HCT116 (cell line): ENCODE measurements around the gene ZNF91. TPM values are rescaled to one million over a fixed set of nuclear protein-coding genes. Genes with fewer than 3 reads are reported as not detected.

Experiments
- ATAC-seq: fragments of 200-7000 bp; cut with Tn5 transposase; 2 replicates; pipeline ENCODE4 v1.9.1; 2020; ENCODE audit warnings: mild to moderate bottlenecking, moderate library complexity
- BruUV-seq: library from RNA; stranded (reverse); fragments of 400-500 nt; replicated peaks from 2 replicates; lab custom pipeline; 2021; lab: Mats Ljungman, UMichigan
- CTCF ChIA-PET: fragments of 300-600 bp; sonication (Branson Sonifier 250); formaldehyde crosslinking; loops from one replicate; lab custom pipeline; 2021; ENCODE audit warnings: antibody characterized with exemption; lab: Charles Lee
- POLR2A ChIA-PET: fragments of 300-600, 350-600 bp; sonication (Branson Sonifier 250); formaldehyde crosslinking; loops from one replicate; lab custom pipeline; 2021; ENCODE audit warnings: antibody characterized with exemption; lab: Charles Lee
- RAD21 ChIA-PET, 2 experiments: fragments of 300-600 bp; sonication (Branson Sonifier 250); formaldehyde crosslinking; loops; one replicate each; lab custom pipeline; 2023; ENCODE audit warnings: low total read pairs in 2 of 2; ENCODE audit not compliant: uncharacterized antibody in 2 of 2, unreplicated experiment in 2 of 2, low non-redundant PET in 1 of 2; lab: Charles Lee
- DNase-seq: peaks from one replicate; pipeline ENCODE4 v3.0.0-alpha.2; 2010; ENCODE audit warnings: low read depth, low spot score
- H2AFZ ChIP-seq: fragments of 200-600 bp; shearing (Covaris generic), sonication (generic); 2 replicates; pipeline ENCODE4 v1.6.1; 2017; ENCODE audit warnings: low read depth, mixed run types, mixed read lengths, antibody characterized with exemption, low read length; ENCODE audit not compliant: poor library complexity, severe bottlenecking
- H3K27ac ChIP-seq: 2 replicates; pipeline ENCODE4 v1.5.1; 2012; ENCODE audit warnings: low read depth, low read length
- H3K27me3 ChIP-seq: fragments of 200-600 bp; sonication (generic); 2 replicates; pipeline ENCODE4 v1.6.1; 2016; ENCODE audit warnings: mixed run types, low read length, mixed read lengths; ENCODE audit not compliant: insufficient read depth
- H3K36me3 ChIP-seq, 2 experiments: fragments of 200-500 bp in 1 of 2; fragments of 200-600 bp in 1 of 2; sonication (Bioruptor generic) in 1 of 2; sonication (generic) in 1 of 2; 2 replicates each; pipeline versions ENCODE4 v1.5.1 to v1.6.1; 2014 to 2016; ENCODE audit warnings: low read length in 2 of 2, inconsistent platforms in 1 of 2, mixed read lengths in 1 of 2, mixed run types in 1 of 2; ENCODE audit not compliant: insufficient read depth in 2 of 2, control insufficient read depth in 1 of 2
- H3K4me1 ChIP-seq, 2 experiments: fragments of 200-600 bp in 1 of 2; sonication (generic) in 1 of 2; 2 replicates each; pipeline versions ENCODE4 v1.5.1 to v1.6.1; 2012 to 2017; ENCODE audit warnings: low read length in 2 of 2, inconsistent platforms in 1 of 2, mild to moderate bottlenecking in 1 of 2, mixed read lengths in 1 of 2, mixed run types in 1 of 2, moderate library complexity in 1 of 2; ENCODE audit not compliant: insufficient read depth in 2 of 2, control insufficient read depth in 1 of 2
- H3K4me2 ChIP-seq: fragments of 200-600 bp; sonication (generic); 2 replicates; pipeline ENCODE4 v1.6.1; 2017; ENCODE audit warnings: mixed run types, low read length, mixed read lengths
- H3K4me3 ChIP-seq, 2 experiments: fragments of 200-600 bp in 1 of 2; sonication (generic) in 1 of 2; replicated peaks in 1 of 2; 2 replicates each; pipeline ENCODE4 v1.5.1; 2011 to 2016; ENCODE audit warnings: low read length in 2 of 2, control low read depth in 1 of 2, low read depth in 1 of 2, mild to moderate bottlenecking in 1 of 2, mixed read lengths in 1 of 2, mixed run types in 1 of 2
- H3K79me2 ChIP-seq: fragments of 200-600 bp; sonication (generic); 2 replicates; pipeline ENCODE4 v1.6.1; 2017; ENCODE audit warnings: mild to moderate bottlenecking, mixed run types, low read length, moderate library complexity, mixed read lengths; ENCODE audit not compliant: insufficient read depth
- H3K9ac ChIP-seq: fragments of 200-600 bp; sonication (generic); 2 replicates; pipeline ENCODE4 v1.6.1; 2016; ENCODE audit warnings: low read length, mixed read lengths
- H3K9me2 ChIP-seq: fragments of 200-600 bp; sonication (generic), shearing (Covaris generic); 2 replicates; pipeline ENCODE4 v1.6.1; 2017; ENCODE audit warnings: mixed run types, mild to moderate bottlenecking, moderate library complexity; ENCODE audit not compliant: insufficient read depth
- H3K9me3 ChIP-seq, 2 experiments: fragments of 200-500 bp in 1 of 2; fragments of 200-600 bp in 1 of 2; sonication (Bioruptor generic) in 1 of 2; sonication (generic) in 1 of 2; 2 replicates each; pipeline ENCODE4 v1.6.1; 2014 to 2017; ENCODE audit warnings: low read length in 2 of 2, mixed read lengths in 2 of 2, inconsistent platforms in 1 of 2, low read depth in 1 of 2, mild to moderate bottlenecking in 1 of 2, mixed run types in 1 of 2, moderate library complexity in 1 of 2; ENCODE audit not compliant: control insufficient read depth in 1 of 2, insufficient read depth in 1 of 2
- H4K20me1 ChIP-seq: fragments of 200-600 bp; sonication (generic), shearing (Covaris generic); 2 replicates; pipeline ENCODE4 v1.6.1; 2017; ENCODE audit warnings: mixed run types, mild to moderate bottlenecking, moderate library complexity; ENCODE audit not compliant: insufficient read depth
- CBX3 ChIP-seq: IDR thresholded peaks from 2 replicates; pipeline ENCODE4 v1.6.1; 2012; ENCODE audit warnings: low read depth
- EZH2 ChIP-seq: fragments of 200-600 bp; sonication (generic); IDR thresholded peaks from 2 replicates; pipeline ENCODE4 v1.6.1; 2017; ENCODE audit warnings: antibody characterized with exemption, mixed run types
- FOSL1 ChIP-seq: IDR thresholded peaks from 2 replicates; pipeline ENCODE4 v1.6.1; 2012; ENCODE audit warnings: low read depth
- SRF ChIP-seq: IDR thresholded peaks from 2 replicates; pipeline ENCODE4 v1.6.1; 2012; ENCODE audit warnings: low read depth
- intact Hi-C: fragments of 100-400 bp; cut with micrococcal nuclease; formaldehyde crosslinking; loops from 2 replicates; pipeline ENCODE4 v1.10.0; 2022
- total RNA-seq: library from RNA; stranded (reverse); gene quantifications from one replicate; pipeline ENCODE4 v1.2.1, GENCODE V29; 2021; ENCODE audit not compliant: unreplicated experiment
- TF ChIP-seq, protein P1 (sequence below), 3 experiments: fragments of 200-600 bp in 1 of 3; sonication (generic) in 1 of 3; IDR thresholded peaks in 2 of 3; conservative IDR thresholded peaks in 1 of 3; 2 replicates each; pipeline ENCODE4 v1.5.1; 2012 to 2017; ENCODE audit warnings: low read depth in 2 of 3, low read length in 2 of 3, antibody characterized with exemption in 1 of 3, borderline replicate concordance in 1 of 3, control low read depth in 1 of 3, mild to moderate bottlenecking in 1 of 3, mixed read lengths in 1 of 3, mixed run types in 1 of 3, moderate library complexity in 1 of 3; ENCODE audit not compliant: insufficient read depth in 1 of 3

ZNF91 gene
- total RNA-seq, 1 experiment from 2014 or later, result 12.3 TPM

DNA sequence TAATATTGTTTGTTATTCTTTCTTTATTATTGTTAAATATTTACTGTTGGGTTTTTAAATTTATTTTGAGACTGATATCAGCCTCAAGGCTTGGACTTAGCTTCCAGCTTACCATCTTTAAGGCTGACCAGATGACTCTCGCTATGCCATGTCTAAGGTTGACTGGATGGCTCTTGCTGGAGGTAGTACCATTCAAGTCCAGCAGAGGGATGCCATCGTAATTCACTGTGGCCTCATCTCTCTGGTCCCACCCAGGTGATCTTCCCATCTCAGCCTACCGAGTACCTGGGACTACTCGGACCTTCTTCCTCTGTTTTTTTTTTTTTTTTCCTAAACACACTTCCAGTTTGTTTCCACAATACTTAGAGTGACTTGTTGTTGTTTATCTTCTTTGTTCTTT, 41.7 kb upstream of the ZNF91 start:
- RAD21 ChIA-PET, result no interaction called here
- no peak for TF ChIP-seq CBX3
- no peak for TF ChIP-seq SRF
- TF ChIP-seq, protein P1, sequence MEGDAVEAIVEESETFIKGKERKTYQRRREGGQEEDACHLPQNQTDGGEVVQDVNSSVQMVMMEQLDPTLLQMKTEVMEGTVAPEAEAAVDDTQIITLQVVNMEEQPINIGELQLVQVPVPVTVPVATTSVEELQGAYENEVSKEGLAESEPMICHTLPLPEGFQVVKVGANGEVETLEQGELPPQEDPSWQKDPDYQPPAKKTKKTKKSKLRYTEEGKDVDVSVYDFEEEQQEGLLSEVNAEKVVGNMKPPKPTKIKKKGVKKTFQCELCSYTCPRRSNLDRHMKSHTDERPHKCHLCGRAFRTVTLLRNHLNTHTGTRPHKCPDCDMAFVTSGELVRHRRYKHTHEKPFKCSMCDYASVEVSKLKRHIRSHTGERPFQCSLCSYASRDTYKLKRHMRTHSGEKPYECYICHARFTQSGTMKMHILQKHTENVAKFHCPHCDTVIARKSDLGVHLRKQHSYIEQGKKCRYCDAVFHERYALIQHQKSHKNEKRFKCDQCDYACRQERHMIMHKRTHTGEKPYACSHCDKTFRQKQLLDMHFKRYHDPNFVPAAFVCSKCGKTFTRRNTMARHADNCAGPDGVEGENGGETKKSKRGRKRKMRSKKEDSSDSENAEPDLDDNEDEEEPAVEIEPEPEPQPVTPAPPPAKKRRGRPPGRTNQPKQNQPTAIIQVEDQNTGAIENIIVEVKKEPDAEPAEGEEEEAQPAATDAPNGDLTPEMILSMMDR (IDR thresholded peaks at IDR 0.05 in 2 of 3, conservative IDR thresholded peaks at IDR 0.05 in 1 of 3; ENCODE audit: borderline replicate concordance in 1 of 3, insufficient read depth in 1 of 3, low read depth in 2 of 3, low read length in 2 of 3), result peak in 2 of 3 experiments; percentile 32 to 47; a peak in 4 of 6 replicates
- TF ChIP-seq FOSL1, result no peak
- TF ChIP-seq, all 23 proteins: peak for 1
- Histone ChIP-seq H3K9ac (no peak overlapping the region), H3K4me1 (no peaks in the 10 kb centered on the region), H2AFZ (no peak overlapping the region), H3K9me2 (no peaks in the 10 kb centered on the region), H3K27me3 (no peaks in the 10 kb centered on the region), H3K36me3 (no peaks in the 10 kb centered on the region), H3K79me2 (no peaks in the 10 kb centered on the region), H3K9me3 (peaks cover 10 to 12% of the 10 kb centered on the region in 2 experiments; a peak in 2 of 4 replicates), H3K27ac (no peak overlapping the region), H3K4me3 (no peak overlapping the region), H4K20me1 (no peaks in the 10 kb centered on the region), H3K4me2 (no peak overlapping the region)
- no peak for DNase-seq
- CTCF ChIA-PET, result no interaction called here
- BruUV-seq, result no TSS peak
- intact Hi-C loops, result no loop called here
- ATAC-seq, result peak; percentile 58; the same call in 1 of the 2 replicates
- POLR2A ChIA-PET, result no interaction called here

DNA sequence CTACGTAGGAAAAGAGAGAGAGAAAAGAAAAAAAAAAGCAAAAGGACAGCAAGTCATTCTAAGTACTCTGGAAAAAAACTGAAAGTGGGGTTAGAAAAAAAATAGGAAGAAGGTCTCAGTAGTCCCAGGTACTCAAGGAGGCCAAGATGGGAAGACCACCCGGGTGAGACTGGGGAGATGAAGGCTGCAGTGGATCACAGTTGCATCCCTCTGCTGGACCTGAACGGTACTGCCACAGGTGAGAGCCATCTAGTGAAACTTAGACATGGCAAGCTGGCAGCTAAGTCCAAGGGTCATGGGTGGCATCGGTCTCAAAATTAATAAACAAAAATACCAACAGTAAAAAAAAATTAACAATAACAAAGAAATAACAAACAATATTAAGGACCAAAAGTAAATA, 41.0 kb upstream of the ZNF91 start:
- no peaks in the 10 kb centered on the region for H3K4me1 ChIP-seq
- H3K9ac ChIP-seq, result no peak overlapping the region
- H3K9me3 ChIP-seq, result peaks cover 9 to 10% of the 10 kb centered on the region in 2 experiments; a peak in 2 of 4 replicates
- H3K27ac ChIP-seq, result no peak overlapping the region
- ATAC-seq (no peak), DNase-seq (no peak)
- no peak overlapping the region for H2AFZ ChIP-seq
- CTCF ChIA-PET, result no interaction called here
- H3K36me3 ChIP-seq, result no peaks in the 10 kb centered on the region
- H4K20me1 ChIP-seq, result no peaks in the 10 kb centered on the region
- no peaks in the 10 kb centered on the region for H3K27me3 ChIP-seq
- TF ChIP-seq, protein P1 (IDR thresholded peaks at IDR 0.05 in 2 of 3, conservative IDR thresholded peaks at IDR 0.05 in 1 of 3; ENCODE audit: borderline replicate concordance in 1 of 3, insufficient read depth in 1 of 3, low read depth in 2 of 3, low read length in 2 of 3), result peak in 2 of 3 experiments; percentile 37 to 43; a peak in 3 of 6 replicates
- TF ChIP-seq EZH2, result no peak
- no peak overlapping the region for H3K4me2 ChIP-seq
- no peaks in the 10 kb centered on the region for H3K9me2 ChIP-seq
- no TSS peak for BruUV-seq
- no peak overlapping the region for H3K4me3 ChIP-seq
- intact Hi-C loops, result no loop called here
- POLR2A ChIA-PET, result no interaction called here
- RAD21 ChIA-PET, result no interaction called here
- no peaks in the 10 kb centered on the region for H3K79me2 ChIP-seq
